NCI-H1694 (cell line): ENCODE data around the gene ARAF.

ENCODE experiments used
- DNase-seq: peaks from one replicate; lab custom pipeline; 2025; lab: John Stamatoyannopoulos, UW

ARAF gene

DNA sequence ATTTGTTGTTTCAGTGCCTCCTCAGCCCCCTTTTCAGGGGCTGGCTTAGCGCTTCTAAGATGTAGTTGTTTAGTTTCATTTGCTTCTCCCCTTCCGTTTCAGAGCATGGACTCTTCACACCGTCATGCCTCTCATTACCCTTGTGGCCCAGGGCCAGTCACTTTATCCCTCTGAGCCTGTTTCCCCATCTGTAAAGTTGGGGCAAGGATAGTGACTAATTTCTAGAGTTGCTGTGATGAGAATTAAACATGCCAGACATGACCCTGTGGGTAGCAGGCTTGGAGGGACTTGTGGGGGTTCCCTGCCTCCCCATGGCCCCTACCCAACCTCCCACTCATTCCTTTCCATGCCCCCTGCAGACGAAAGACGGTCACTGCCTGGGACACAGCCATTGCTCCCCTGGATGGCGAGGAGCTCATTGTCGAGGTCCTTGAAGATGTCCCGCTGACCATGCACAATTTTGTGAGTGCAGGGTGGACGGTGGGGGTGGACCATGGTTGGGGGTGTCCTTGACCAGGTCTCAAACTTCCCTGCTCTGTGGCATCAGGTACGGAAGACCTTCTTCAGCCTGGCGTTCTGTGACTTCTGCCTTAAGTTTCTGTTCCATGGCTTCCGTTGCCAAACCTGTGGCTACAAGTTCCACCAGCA is 3.6 kb downstream of the ARAF start:
- no peak for DNase-seq

DNA sequence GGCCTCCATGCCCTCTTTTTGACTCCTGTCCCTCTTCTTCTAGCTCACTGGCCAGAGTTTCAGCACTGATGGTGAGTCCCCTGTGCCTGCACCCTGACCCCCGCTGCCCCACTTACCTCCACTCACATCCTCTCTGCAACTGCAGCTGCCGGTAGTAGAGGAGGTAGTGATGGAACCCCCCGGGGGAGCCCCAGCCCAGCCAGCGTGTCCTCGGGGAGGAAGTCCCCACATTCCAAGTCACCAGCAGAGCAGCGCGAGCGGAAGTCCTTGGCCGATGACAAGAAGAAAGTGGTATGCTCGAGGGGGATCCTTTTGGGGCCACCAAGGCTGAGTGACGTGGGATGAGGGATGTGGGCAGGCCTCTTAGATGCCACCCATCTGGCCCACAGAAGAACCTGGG is 5.8 kb downstream of the ARAF start:
- DNase-seq: no peak

DNA sequence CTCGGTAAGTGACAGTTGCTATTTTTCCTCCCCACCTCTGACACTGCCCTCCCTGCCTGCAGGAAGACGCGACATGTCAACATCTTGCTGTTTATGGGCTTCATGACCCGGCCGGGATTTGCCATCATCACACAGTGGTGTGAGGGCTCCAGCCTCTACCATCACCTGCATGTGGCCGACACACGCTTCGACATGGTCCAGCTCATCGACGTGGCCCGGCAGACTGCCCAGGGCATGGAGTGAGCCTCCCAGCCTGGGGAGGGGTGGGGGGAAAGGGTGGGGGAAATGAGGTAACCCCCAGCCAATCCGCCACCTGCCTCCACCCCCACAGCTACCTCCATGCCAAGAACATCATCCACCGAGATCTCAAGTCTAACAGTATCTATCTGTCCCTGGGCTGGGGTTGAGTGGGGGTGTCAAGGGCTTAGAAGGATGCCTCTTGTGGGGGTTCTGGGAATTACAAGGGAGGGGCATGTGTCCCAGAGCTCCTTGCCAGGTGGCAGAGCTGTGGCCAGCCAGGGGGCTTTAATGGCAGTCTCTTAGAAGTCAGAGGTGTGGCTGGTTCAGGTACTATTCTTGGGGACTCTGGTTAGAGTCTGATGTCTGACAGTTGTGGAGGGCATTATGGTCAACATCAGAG is 7.8 kb downstream of the ARAF start:
- DNase-seq: no peak

DNA sequence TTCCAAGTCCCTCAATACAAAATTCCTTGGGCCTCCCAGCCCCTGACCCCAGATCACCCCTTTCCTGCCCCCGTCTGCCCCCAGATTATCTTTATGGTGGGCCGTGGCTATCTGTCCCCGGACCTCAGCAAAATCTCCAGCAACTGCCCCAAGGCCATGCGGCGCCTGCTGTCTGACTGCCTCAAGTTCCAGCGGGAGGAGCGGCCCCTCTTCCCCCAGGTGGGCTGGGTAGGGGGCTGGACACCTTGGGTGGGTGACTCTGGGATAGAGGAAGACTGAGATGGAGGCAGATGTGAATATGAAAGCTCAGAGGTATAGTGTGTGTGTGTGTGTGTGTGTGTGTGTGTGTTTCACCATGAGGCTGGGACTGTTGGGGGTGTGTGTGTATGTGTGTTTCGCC is 9.8 kb downstream of the ARAF start:
- no peak for DNase-seq

DNA sequence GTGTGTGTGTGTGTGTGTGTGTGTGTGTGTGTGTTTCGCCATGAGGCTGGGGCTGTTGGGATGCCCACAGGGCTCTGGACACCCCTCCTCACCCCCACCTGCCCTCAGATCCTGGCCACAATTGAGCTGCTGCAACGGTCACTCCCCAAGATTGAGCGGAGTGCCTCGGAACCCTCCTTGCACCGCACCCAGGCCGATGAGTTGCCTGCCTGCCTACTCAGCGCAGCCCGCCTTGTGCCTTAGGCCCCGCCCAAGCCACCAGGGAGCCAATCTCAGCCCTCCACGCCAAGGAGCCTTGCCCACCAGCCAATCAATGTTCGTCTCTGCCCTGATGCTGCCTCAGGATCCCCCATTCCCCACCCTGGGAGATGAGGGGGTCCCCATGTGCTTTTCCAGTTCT is 10.2 kb downstream of the ARAF start:
- no peak for DNase-seq

DNA sequence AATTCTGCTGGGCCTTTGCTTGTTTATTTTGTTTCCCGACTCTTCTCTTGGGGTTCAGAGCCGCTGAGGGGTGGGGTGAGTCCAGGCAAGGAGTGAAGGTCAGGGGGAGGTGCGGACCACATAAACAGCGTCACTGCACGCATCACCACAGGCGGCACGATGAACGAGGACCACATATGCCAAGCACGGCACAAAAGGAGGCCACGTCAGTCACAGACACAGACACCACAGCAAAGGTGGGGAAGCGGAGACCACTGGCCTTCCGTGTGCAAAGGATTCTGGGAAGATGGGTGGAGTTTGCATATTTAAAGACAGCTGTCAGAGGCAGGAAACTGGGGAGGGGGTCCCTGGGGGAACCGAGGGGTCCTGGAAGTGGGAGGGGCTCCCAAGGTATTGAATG is 10.9 kb downstream of the ARAF start:
- DNase-seq: no peak

DNA sequence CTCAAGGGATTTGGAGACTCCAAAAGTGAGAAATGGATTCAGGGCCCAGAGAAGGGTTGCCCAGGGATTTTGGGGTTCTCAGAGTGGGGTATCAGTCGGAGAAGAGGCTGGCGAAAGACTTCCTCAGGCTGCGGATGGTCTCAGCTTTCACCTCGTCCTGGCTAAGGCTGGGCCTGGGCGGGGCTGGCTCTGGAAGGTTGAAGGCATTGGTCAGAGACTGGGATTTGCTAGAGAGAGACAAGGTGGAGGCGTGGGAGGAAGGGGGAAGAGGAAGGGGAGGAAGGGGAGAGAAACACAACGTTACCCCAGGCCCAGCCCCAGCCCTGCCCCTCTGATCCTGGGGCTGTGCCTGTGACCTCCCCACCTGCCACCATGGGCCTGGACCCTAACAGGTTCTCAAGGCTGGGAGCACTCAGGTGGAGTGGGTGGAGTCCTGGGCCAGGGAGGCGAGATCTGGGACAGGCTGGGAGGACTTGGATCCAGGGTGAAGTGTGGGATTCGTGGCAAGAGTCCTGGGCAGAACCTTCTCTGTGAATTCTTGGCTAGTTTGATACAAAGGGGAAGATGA is 11.9 kb downstream of the ARAF start:
- no peak for DNase-seq

DNA sequence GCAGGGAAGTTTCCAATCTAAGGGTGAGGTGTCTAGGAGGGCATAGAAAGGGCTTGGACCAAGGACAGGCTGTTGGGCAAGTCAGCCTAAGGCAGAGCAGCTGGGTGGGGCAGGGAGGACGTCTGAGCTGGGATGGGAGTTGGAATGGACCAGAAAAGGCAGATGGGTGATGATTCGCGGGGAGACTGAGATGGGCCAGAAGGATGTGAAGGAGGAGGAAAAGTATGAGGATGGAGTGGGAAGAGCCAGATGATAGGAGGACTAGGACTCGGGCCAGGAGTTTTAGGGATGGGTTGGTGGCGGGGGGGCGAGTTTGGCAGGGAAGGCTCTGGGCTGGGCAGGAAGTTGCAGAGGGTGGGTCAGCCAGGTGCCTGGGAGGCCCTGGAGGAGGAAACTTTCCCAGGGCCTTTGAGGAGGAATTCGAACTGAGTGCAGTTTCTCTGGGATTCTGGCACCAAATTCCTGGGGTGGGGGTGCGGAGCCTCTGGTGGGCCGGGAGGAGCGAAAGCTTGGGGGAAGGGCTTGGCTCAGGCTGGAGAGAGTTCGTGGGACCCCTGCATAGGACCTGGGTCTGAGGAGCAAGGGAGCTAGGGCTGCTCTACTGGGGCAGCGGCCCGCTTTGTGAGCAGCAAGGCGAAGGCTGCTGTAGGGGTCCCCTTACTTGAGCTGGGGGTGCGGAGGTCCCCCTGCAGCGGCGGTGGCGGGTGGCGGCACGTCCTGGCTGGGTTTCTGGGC is 12.5 kb downstream of the ARAF start:
- no peak for DNase-seq

DNA sequence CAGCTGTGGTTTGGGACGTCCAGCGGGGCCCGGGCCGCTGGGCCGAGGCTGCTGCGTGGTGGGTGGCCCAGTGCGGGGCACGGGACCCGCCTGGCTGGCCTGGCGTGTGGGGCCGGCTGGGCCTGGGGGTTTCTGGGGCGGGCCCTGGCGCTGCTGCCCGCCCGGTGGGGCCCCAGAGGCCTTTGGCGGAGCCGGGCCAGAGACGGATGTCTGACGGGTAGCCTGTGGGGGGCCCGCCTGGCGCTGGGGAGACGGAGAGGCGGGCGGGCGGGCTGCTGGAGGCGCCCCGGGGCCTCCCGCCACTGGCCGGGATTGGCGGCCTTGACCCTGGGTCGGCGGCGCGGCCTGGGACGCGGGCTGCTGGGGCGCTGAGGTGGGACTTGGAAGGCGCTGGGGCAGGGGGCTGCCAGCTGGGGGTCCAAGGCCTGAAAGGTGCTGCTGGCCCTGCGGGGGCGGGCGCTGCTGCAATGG is 13.1 kb downstream of the ARAF start:
- DNase-seq: no peak

DNA sequence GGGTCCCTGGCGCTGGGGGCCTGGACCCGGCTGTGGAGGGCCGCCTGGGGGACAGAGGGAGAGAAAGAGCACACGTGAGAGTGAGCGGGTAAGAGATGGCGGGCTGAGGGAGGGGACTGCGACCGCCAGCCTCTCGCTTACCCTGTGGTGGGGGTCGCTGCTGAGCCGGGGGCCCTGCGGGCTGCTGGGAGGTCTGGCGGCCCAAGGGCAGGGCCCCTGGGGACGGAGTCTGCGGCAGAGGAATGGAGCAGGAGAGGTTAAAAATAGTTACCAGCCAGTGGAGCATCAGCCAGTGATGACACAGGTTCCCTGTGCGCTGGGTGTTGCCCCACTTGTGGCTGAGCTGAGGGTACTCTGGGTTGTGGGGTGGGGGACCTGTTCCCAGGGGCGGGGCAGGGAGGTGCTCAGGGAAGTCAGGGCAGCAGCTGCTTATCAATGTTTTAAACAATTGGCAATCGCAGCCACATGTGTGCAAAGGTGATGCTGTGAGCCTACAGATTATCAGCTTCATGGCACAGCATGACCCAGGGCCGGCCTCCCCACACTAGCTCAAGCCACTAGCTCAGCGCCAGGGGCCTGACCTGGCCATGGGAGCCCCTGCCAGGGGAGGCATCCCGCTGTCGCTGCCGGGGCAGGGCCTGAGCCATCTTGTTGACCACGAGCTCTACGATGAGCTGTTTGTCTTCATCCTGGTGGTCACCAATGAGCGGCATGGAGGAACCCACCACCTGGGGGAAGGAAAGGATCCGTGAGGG is 13.7 kb downstream of the ARAF start:
- DNase-seq: no peak

DNA sequence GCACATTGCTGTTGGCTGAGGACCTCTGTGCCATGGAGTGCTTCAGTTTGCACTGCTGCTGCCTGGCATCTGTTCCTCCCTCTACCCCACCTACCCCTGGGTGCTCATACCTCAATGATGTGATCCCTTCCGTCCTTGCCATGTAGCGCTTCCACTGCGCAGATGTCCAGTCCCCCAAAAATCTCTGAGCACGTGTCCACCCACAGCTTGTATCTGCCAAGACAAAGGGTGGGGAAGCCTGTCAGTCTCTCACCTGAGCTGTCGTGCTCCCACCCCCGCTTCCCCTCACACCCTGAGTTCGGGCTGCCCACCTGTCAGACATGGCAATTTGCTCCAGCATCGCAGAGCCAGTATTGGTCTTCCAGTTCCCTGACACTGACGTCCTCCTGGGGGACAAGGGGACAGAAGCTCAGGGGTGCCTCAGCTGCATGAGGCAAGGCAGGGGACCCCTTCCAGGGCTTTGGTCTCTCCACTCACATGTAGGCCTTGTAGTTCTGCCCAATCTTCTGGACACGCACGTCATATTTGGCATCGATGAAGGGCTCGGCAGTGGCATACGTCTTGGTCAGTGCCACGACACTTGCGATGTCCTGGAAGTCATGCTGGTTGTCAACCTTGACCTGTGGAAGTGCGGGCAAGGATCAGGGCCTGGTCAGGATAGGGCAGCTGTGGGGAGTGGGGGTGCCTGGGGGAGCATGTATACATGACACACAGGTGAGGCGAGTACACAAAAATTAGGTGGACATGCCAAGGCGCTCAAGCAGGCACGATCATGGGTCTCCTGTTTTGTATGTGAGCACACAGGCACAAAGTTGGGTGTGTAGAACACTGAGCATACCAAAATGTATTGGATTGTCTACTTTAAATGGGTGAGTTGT is 15.3 kb downstream of the ARAF start:
- DNase-seq: no peak

DNA sequence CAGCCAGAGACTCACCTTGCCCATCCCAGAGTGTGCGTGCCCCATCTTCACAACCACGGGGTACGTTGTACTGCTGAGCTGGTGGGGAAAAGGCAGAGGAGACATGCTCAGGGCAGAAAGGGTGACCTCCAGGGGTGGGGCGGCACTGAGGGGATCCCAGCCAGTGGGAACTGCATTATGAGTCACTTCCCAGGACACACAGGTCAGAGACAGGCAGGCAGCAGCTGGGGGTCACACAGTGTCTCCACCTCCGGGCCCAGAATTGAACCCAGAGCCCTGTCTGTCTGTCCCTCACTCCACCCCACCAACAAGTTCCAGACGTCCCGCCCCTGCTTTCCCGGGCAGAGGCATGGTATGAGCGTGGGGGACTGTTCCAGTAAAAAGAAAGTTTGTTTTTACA is 16.4 kb downstream of the ARAF start:
- DNase-seq: no peak

DNA sequence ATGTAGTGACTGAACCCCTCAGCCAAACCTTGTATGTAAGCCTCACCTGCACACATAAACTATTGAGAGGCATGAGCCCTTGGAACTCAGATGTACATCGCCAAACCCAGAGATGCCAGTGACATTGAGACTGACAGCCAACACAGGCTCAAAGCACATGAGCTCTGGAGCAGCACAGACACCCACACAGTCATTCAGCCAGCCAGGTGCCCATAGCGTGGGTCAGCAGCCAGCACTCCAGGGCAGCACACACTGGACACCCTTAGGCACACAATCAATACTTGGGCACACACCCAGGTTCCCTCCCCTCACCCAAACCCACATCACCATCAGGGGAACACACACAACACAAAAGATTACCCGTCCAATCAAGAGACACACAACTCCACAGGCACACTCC is 16.9 kb downstream of the ARAF start:
- no peak for DNase-seq

DNA sequence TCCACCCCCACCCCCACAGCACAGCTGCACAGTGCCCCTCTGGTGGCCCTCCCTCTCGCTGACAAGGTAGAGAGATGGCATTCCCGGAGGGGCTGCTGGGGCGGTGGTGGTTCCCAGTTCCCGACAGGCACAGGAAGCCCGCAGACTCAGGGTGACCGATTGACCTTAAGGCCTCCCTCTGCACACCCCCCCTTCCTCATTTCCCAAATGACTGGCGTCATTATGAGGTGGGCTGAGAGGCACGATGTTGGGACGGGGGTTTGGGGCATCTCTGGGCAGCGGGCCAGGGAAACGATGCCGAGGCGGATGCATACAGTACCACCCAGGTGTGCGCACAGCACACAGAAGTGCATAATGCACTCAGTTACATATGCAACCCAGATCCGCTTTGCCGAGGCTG is 17.7 kb downstream of the ARAF start:
- no peak for DNase-seq

DNA sequence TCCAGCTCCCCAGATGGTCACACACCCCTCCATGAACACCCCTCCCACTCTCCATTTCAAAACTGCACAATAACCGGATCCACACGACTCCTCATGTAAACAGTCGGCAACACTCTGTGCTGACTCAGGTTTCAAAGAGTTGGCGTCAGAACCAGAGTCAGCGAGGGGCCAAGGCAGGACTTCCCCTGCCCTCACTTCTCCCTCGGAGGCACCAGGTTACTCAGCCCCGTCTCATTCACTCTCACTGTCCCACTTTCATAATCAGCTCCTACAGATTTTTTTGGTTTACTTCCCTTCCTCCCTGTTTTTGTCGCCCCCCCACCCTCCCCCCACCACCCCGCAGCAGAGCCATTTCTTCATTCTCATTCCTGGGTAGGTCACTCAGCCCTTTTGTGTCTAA is 18.5 kb downstream of the ARAF start:
- no peak for DNase-seq

DNA sequence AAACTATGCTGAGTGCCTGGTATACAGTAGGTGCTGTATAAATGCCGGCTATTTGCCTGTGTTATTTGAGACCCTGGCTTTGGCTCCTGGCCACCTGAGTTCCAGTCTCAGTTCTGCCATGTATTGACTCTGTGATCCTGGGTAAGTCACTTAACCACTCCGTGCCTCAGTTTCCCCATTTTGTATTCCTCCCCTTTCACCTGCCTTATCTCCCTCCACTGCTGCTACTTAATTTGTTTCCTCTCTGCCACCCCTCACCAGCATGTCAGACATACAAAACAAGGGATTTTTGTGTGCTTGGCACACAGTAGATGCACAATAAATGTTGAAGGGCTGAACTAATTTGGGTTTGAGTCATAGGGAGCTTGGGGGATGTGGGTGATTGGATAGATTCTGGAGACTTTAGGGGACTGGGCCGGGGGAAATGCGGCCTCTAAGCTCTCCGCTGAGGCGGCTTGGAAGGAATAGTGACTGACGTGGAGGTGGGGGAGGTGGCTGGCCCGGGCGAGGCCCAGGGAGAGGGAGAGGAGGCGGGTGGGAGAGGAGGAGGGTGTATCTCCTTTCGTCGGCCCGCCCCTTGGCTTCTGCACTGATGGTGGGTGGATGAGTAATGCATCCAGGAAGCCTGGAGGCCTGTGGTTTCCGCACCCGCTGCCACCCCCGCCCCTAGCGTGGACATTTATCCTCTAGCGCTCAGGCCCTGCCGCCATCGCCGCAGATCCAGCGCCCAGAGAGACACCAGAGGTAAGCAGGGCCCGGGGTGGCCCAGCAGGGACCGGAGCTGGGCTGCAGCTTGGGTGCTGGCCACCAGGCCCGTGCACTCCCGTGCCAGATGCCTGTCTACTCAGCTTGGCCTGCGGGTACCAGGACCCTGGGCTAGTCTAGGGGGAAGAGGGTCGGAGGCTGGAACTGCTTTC is 21.0 kb downstream of the ARAF start, which contains the start of gene TIMP1:
TIMP1 (plus strand) TSS at position 706 of the 917 bp plus-strand sequence. CDS start 980 bp downstream, outside the sequence.
- DNase-seq: no peak

DNA sequence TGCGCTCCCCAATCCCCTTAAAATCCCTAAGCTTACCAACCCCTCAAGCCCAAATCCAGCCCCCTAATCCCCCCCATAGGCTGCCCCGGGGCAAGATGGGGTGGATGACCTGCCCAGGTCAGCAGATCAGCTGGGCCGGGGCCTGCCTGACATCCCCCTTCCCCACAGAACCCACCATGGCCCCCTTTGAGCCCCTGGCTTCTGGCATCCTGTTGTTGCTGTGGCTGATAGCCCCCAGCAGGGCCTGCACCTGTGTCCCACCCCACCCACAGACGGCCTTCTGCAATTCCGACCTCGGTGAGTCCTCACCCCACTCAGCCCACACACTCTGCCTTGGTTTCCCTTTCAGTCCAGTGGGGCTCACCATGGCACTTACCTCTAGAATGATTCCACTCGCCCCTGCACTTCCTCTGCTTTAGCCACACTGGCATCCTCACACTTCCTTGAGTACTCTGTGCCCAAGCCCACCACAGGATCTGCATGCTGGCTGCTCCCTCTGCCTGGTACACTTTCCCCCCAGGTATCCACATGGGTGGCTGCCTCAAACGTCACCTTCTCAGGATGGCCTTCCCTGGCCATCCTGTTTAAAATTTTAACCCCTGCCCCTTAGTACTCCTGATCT is 22.3 kb downstream of the ARAF start:
- DNase-seq: no peak

DNA sequence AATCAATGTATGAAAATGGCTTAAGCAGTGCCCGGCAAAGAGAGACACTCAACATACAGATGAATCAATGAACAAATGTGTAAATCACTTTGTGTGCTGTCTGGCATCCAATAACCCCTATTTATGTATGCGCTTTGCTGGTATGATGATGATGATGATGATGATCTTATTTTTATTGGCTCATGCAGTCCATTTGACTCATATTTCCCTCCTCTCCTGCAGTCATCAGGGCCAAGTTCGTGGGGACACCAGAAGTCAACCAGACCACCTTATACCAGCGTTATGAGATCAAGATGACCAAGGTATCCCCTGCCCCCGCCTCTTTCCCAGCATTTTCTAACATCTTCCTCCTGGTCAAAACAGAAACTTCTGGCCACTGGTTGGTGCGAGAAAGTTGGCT is 23.7 kb downstream of the ARAF start:
- no peak for DNase-seq

DNA sequence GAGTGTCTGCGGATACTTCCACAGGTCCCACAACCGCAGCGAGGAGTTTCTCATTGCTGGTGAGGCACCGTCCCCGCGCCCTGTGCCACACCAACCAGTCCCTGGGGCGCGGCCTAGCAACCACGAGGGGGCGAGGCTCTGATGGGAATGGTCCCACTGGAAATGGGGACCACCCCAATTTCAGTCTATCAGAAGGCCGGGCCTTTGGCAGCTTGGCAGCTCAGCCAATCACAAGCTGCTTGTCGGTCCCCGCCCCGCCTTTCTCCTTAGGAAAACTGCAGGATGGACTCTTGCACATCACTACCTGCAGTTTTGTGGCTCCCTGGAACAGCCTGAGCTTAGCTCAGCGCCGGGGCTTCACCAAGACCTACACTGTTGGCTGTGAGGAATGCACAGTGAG is 24.3 kb downstream of the ARAF start:
- DNase-seq: no peak
